ENCODE measurements around the gene MKRN1.

The MKRN1 gene

GRCh38 chr7:140441519-140441918 lies 37.8 kb downstream of the MKRN1 start:
- TF ChIP-seq EZH2phosphoT487 (IDR thresholded peaks at IDR 0.05; ENCODE audit: borderline replicate concordance, low read length): no peak
- no peak for TF ChIP-seq CTCF (IDR thresholded peaks at IDR 0.05; ENCODE audit: low read depth, low read length, poor library complexity, severe bottlenecking)
- no peaks in the 10 kb centered on the region for H3K36me3 ChIP-seq (ENCODE audit: control insufficient read depth, low read length)
- no peaks in the 10 kb centered on the region for H3K9me2 ChIP-seq (replicated peaks; ENCODE audit: control insufficient read depth, low read length)
- no peak overlapping the region for H3K27ac ChIP-seq (ENCODE audit: low read depth, low read length)
- H4K20me1 ChIP-seq (ENCODE audit: control insufficient read depth, insufficient read depth, low read depth, low read length): no peaks in the 10 kb centered on the region
- H3K9me3 ChIP-seq (ENCODE audit: control insufficient read depth, insufficient read depth, low read length): no peaks in the 10 kb centered on the region
- no peaks in the 10 kb centered on the region for H3K27me3 ChIP-seq (ENCODE audit: control insufficient read depth, low read length)
- no peak overlapping the region for H3K4me3 ChIP-seq (ENCODE audit: low read length)
- H3F3A ChIP-seq (ENCODE audit: control insufficient read depth, insufficient read depth): no peaks in the 10 kb centered on the region
- H3K79me2 ChIP-seq (ENCODE audit: control insufficient read depth, low read length): no peaks in the 10 kb centered on the region
- no peaks in the 10 kb centered on the region for H3K4me1 ChIP-seq (ENCODE audit: control insufficient read depth, low read length)
- H3K4me2 ChIP-seq (ENCODE audit: low read length): no peak overlapping the region

DNA sequence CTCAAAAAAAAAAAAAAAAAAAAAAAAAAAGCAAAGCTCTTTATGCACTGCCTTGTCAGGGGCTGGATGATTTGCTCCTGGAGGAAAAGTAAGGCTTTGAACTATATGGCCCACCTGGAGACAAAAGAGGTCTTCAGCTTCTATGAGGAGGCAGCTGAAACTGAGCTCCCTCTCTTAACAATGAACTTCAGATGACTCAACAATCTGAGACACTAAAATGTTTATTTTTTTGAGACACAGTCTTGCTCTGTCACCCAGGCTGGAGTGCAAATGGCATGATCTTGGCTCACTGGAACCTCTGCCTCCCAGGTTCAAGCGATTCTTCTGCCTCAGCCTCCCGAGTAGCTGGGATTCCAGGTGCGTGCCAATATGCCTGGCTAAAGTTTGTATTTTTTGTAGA lies 38.7 kb downstream of the MKRN1 start:
- no peaks in the 10 kb centered on the region for H3K9me2 ChIP-seq (replicated peaks; ENCODE audit: control insufficient read depth, low read length)
- H3K36me3 ChIP-seq (ENCODE audit: control insufficient read depth, low read length): no peaks in the 10 kb centered on the region
- H4K20me1 ChIP-seq (ENCODE audit: control insufficient read depth, insufficient read depth, low read depth, low read length): no peaks in the 10 kb centered on the region

GRCh38 chr7:140439359-140439758 lies 39.9 kb downstream of the MKRN1 start:
- Histone ChIP-seq H3K36me3 (ENCODE audit: control insufficient read depth, low read length) (no peaks in the 10 kb centered on the region), H3K4me1 (ENCODE audit: control insufficient read depth, low read length) (no peaks in the 10 kb centered on the region)

More for the DNA sequence above, 38.7 kb downstream of the MKRN1 start:
- H3K27me3 ChIP-seq (ENCODE audit: control insufficient read depth, low read length): no peaks in the 10 kb centered on the region
- no peaks in the 10 kb centered on the region for H3K4me1 ChIP-seq (ENCODE audit: control insufficient read depth, low read length)
- H3K9me3 ChIP-seq (ENCODE audit: control insufficient read depth, insufficient read depth, low read length): no peaks in the 10 kb centered on the region
- TF ChIP-seq CTCF (IDR thresholded peaks at IDR 0.05; ENCODE audit: low read depth, low read length, poor library complexity, severe bottlenecking) (no peak), EZH2phosphoT487 (IDR thresholded peaks at IDR 0.05; ENCODE audit: borderline replicate concordance, low read length) (no peak)
- no peak overlapping the region for H3K27ac ChIP-seq (ENCODE audit: low read depth, low read length)
- no peak overlapping the region for H3K4me3 ChIP-seq (ENCODE audit: low read length)
- H3K4me2 ChIP-seq (ENCODE audit: low read length): no peak overlapping the region
- H3F3A ChIP-seq (ENCODE audit: control insufficient read depth, insufficient read depth): no peaks in the 10 kb centered on the region
- H3K79me2 ChIP-seq (ENCODE audit: control insufficient read depth, low read length): no peaks in the 10 kb centered on the region

More at GRCh38 chr7:140439359-140439758, 39.9 kb downstream of the MKRN1 start:
- Histone ChIP-seq H3K79me2 (ENCODE audit: control insufficient read depth, low read length) (no peaks in the 10 kb centered on the region), H4K20me1 (ENCODE audit: control insufficient read depth, insufficient read depth, low read depth, low read length) (no peaks in the 10 kb centered on the region), H3K9me3 (ENCODE audit: control insufficient read depth, insufficient read depth, low read length) (no peaks in the 10 kb centered on the region), H3K27ac (ENCODE audit: low read depth, low read length) (no peak overlapping the region), H3F3A (ENCODE audit: control insufficient read depth, insufficient read depth) (no peaks in the 10 kb centered on the region), H3K9me2 (replicated peaks; ENCODE audit: control insufficient read depth, low read length) (no peaks in the 10 kb centered on the region), H3K4me3 (ENCODE audit: low read length) (no peak overlapping the region), H3K27me3 (ENCODE audit: control insufficient read depth, low read length) (no peaks in the 10 kb centered on the region), H3K4me2 (ENCODE audit: low read length) (no peak overlapping the region)
- no peak for TF ChIP-seq EZH2phosphoT487 (IDR thresholded peaks at IDR 0.05; ENCODE audit: borderline replicate concordance, low read length)
- TF ChIP-seq CTCF (IDR thresholded peaks at IDR 0.05; ENCODE audit: low read depth, low read length, poor library complexity, severe bottlenecking): no peak

Measured in DOHH2 (cell line).